ENCODE measurements around the gene TMEM178A.

The TMEM178A gene

DNA sequence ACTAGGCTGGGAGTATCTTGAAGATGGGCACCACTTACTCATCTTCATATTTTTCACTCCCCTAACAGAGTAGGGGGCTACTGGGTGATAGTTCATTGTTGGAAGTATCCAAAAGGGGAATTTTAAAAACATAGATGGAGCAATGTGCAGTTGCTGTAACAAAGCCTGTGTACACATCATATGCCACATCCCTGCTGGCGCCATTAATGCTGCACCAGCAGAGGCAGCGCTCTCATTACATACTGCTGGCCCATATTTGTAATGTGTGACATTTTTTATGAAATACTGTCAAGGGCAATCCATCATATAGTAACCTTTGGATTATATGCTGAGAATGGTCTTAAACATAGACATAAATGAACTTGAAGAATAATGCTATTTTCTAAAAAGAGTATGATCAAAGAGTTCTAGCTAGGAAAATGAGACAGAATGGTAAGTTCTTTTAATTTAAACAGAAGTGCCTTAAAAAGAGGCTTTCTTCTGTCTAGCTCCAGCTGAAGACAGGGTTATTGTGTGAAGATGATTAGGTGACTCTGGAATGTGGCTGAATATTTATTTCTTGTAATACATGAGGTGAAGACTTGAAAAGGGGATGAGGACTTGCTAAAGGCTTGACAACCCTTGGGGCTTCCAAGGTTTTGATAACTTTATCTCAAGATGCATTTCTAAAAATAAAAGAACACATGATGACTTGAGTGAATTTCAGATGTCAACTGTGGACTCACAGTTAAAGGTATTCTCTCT is 2.4 kb upstream of the TMEM178A start:
- H3K9ac ChIP-seq (ENCODE audit: low read depth, low read length) = no peak overlapping the region
- no peaks in the 10 kb centered on the region for H3K9me3 ChIP-seq (ENCODE audit: insufficient read depth, low read depth, low read length)
- peaks cover 29% of the 10 kb centered on the region for H3K4me1 ChIP-seq (ENCODE audit: insufficient read depth, low read length)
- peaks cover 39% of the 10 kb centered on the region for H3K27me3 ChIP-seq (ENCODE audit: insufficient read depth, low read length)
- H3K4me3 ChIP-seq (ENCODE audit: low read length) = no peak overlapping the region
- H3K27ac ChIP-seq (ENCODE audit: low read depth, low read length) = no peak overlapping the region
- no peaks in the 10 kb centered on the region for H3K36me3 ChIP-seq (ENCODE audit: insufficient read depth, low read length)
- 93% methylated on average over 2 of the region's 2 CpGs for WGBS

DNA sequence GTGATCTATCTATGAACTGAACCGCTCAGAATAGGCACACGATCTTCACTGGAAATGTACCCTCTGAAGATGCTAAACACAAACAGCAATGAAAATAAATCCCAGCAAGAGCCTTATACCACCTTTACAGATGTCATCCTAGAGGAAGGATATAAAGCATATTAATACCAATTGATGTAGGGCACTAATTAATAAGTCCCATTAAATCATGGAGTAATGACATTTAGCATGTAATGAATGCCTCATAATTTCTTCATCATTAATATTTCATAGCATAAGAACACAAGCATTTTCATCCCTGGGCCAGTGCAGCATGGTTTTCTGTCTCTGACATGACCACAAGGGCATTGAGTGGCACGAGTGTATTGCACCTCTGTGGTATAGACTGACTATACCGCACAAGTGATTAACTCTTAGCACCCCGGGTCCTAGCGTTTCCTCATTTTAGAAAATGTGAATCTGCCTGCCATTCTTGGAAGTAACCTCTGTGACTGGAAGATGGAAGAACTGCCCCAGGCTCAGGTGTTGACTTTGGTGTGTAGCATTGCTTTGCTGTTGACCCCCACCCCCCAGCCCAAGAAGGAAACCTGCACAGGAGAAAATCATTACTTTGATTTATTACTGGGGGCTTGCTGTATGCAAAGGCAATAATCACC is 1.4 kb upstream of the TMEM178A start:
- Histone ChIP-seq H3K4me1 (ENCODE audit: insufficient read depth, low read length) (peaks cover 29% of the 10 kb centered on the region), H3K36me3 (ENCODE audit: insufficient read depth, low read length) (no peaks in the 10 kb centered on the region), H3K4me3 (ENCODE audit: low read length) (peak overlapping the region; percentile 67), H3K27me3 (ENCODE audit: insufficient read depth, low read length) (peaks cover 49% of the 10 kb centered on the region), H3K9ac (ENCODE audit: low read depth, low read length) (no peak overlapping the region), H3K9me3 (ENCODE audit: insufficient read depth, low read depth, low read length) (no peaks in the 10 kb centered on the region), H3K27ac (ENCODE audit: low read depth, low read length) (no peak overlapping the region)
- 81% methylated on average over 6 of the region's 6 CpGs for WGBS

DNA sequence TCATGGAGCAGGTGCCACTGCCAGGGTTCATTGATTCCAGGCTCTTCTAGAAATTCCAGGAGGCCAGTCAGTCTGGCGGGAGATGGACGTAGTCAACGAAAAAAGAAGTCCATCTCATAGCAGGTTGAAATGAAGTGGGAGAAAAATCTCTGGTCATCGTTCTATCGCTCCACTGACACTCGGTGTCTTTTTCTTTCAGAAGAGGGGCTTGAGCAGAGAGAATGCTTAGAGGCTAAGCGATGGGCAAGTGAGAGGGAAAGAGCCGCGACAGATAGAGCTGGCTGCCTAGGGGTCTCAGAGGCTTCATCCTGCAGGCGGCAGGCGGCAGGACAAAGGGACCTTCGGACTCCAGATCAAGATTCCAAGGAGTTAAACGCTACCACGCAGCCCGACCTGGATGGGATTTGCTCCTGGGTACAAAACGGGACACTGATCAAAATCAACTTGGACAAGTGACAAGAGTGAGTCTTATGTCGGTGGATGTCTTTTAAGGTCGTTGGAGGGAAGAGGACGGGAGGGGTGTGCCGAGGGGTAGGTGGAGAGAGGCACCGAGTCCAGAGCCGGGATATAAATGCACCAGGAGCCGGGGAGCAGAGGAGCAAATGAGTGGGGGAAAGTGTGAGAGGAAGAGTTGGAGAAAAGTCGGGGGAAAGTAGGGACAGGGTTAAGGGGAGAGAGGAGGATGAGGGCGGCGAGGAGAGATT is 677 bp upstream of the TMEM178A start:
- H3K9ac ChIP-seq (ENCODE audit: low read depth, low read length) = peak overlapping the region; percentile 51
- peaks cover 29% of the 10 kb centered on the region for H3K4me1 ChIP-seq (ENCODE audit: insufficient read depth, low read length)
- H3K4me3 ChIP-seq (ENCODE audit: low read length) = peak overlapping the region; percentile 67
- 8% methylated on average over 26 of the region's 26 CpGs for WGBS
- H3K36me3 ChIP-seq (ENCODE audit: insufficient read depth, low read length) = no peaks in the 10 kb centered on the region
- H3K27me3 ChIP-seq (ENCODE audit: insufficient read depth, low read length) = peaks cover 51% of the 10 kb centered on the region
- H3K9me3 ChIP-seq (ENCODE audit: insufficient read depth, low read depth, low read length) = no peaks in the 10 kb centered on the region
- no peak overlapping the region for H3K27ac ChIP-seq (ENCODE audit: low read depth, low read length)

DNA sequence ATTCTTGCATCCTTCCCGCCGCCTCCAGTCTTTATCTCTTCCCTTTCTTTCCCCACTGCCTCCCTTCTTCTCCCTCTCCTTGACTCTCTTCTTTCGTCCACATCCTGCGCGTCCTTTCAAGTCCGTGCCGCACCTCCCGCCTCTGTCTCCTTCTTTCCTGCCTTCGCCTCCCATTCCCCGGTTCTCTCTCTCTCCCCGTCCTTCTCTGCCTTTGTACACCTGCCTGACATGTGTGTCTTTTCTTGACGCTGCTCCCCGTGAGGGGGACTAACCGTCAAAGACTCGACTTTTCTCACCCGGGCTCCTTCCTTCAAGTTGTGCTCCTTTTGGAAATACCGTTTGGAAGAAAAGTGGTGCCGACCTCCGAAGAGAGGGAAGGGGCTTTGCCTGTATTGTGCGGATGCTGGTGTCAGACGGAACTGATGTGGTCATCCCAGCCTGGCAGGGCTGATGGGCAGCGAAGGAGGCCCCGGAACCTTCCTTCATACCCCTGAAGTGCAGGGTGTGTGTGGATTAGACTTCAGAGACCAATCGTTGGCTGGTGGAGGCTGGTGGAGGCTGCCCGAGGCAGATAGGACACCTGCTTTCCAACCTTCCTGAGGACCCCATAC is 879 bp downstream of the TMEM178A start:
- peak overlapping the region; percentile 88 for H3K4me3 ChIP-seq (ENCODE audit: low read length)
- H3K36me3 ChIP-seq (ENCODE audit: insufficient read depth, low read length) = no peaks in the 10 kb centered on the region
- no peak overlapping the region for H3K27ac ChIP-seq (ENCODE audit: low read depth, low read length)
- peaks cover 51% of the 10 kb centered on the region for H3K27me3 ChIP-seq (ENCODE audit: insufficient read depth, low read length)
- H3K9ac ChIP-seq (ENCODE audit: low read depth, low read length) = peak overlapping the region; percentile 70
- 2% methylated on average over 25 of the region's 25 CpGs for WGBS
- peaks cover 24% of the 10 kb centered on the region for H3K4me1 ChIP-seq (ENCODE audit: insufficient read depth, low read length)
- H3K9me3 ChIP-seq (ENCODE audit: insufficient read depth, low read depth, low read length) = no peaks in the 10 kb centered on the region

DNA sequence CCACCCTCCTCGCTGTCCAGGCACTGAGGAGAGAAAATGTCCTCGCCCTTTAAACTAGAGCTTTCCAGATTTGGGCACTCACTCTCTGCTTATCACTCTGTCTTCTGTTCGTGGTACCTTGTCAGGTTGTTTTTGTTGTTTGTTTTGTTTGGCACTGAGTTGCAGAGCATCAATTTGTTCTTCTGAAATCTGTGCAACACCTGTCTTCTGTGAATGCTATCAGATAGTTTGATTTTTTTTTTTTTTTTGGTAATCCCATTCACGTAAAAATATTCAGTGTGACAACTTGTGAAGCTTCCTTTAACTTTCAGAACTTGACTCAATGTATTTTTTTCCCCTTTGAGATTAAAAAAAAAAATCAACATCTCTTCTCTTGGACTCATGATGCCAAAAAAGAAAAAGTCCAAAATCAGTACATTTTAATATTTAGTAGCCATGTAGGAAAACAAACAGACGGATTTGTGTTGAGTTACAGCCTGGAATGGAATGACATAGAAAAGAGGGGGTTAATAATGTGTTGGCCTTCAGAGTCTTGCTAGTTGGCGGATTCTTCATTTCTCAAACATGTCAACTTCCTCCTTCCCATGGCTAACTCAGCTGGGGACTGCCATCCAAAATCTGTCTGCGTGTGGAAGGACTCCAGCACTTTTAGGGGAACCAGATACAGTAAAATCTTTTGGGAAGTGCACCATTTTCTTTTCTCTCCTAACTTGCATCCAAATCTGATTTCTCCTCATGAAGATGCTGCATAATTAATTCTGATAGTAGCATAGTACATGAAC is 1.6 kb downstream of the TMEM178A start:
- H3K9ac ChIP-seq (ENCODE audit: low read depth, low read length) = no peak overlapping the region
- H3K27ac ChIP-seq (ENCODE audit: low read depth, low read length) = no peak overlapping the region
- H3K27me3 ChIP-seq (ENCODE audit: insufficient read depth, low read length) = peaks cover 51% of the 10 kb centered on the region
- H3K9me3 ChIP-seq (ENCODE audit: insufficient read depth, low read depth, low read length) = no peaks in the 10 kb centered on the region
- WGBS = 41% methylated on average over 7 of the region's 7 CpGs
- H3K4me1 ChIP-seq (ENCODE audit: insufficient read depth, low read length) = peaks cover 18% of the 10 kb centered on the region
- H3K36me3 ChIP-seq (ENCODE audit: insufficient read depth, low read length) = no peaks in the 10 kb centered on the region
- H3K4me3 ChIP-seq (ENCODE audit: low read length) = peak overlapping the region; percentile 88

DNA sequence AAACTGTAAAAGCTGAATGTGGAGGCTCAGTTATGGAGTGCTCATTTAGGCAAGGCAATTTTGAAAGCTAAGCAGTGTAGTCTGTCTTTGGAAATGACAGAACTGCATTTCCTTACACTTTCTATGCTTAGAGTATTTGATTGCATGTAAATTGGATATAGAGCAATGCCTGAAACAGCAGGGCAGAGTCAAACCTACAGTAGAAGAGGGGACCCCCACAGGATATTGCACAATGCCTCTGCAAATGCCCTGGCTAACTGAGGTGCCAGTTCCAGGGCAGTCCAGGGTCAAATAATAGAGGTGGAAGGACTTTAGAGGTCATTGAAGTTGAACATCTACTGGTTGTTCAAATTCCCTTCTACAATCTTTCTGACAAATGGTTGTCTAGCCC is 2.2 kb downstream of the TMEM178A start:
- Histone ChIP-seq H3K4me3 (ENCODE audit: low read length) (no peak overlapping the region), H3K27ac (ENCODE audit: low read depth, low read length) (no peak overlapping the region), H3K27me3 (ENCODE audit: insufficient read depth, low read length) (peaks cover 51% of the 10 kb centered on the region), H3K9me3 (ENCODE audit: insufficient read depth, low read depth, low read length) (no peaks in the 10 kb centered on the region), H3K4me1 (ENCODE audit: insufficient read depth, low read length) (peaks cover 18% of the 10 kb centered on the region), H3K36me3 (ENCODE audit: insufficient read depth, low read length) (no peaks in the 10 kb centered on the region), H3K9ac (ENCODE audit: low read depth, low read length) (no peak overlapping the region)

DNA sequence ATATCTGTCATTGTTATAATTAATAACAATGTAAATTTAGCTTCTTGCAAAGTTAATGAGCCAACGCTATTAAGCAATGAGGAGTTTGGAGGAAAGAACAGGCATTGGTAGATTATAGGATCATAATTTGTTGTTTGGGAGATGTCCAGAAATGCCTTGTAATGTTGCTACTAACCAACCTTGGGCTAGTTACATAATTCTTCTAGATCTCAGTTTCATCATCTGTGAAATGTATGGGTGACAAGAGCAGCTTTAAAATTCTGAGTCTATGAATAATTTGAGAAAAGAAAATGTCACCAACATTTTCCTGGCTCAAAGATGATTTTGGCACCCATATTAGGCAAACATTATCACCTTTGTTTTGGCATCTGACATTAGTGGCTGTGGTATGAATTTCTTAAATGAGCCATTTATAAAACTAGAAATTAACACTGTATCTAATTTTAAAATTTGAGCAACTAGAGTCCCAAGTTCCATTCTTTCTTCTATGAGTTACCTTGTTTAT is 2.9 kb downstream of the TMEM178A start:
- Histone ChIP-seq H3K4me1 (ENCODE audit: insufficient read depth, low read length) (peaks cover 18% of the 10 kb centered on the region), H3K9ac (ENCODE audit: low read depth, low read length) (no peak overlapping the region), H3K4me3 (ENCODE audit: low read length) (no peak overlapping the region), H3K27ac (ENCODE audit: low read depth, low read length) (no peak overlapping the region), H3K27me3 (ENCODE audit: insufficient read depth, low read length) (peaks cover 51% of the 10 kb centered on the region), H3K36me3 (ENCODE audit: insufficient read depth, low read length) (no peaks in the 10 kb centered on the region), H3K9me3 (ENCODE audit: insufficient read depth, low read depth, low read length) (no peaks in the 10 kb centered on the region)
- 92% methylated on average over 1 of the region's 1 CpG for WGBS

DNA sequence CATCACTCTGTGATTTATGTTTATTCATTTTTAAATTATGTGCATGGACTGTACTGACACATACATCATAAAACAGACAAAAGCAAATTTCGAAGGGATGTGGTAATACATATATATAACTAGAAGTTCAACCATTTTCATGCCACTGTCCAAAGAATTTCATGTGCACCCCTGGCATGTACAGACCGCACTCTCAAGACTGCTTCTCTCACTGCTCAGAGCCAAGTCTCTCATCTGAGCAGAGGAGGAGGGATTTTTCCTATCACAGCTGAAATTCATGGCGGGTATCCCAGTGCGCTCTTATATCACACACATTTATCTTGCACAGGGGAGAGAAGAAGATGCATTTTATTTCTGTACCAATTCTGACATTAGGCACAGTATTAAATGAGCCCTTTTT is 5.9 kb downstream of the TMEM178A start:
- no peaks in the 10 kb centered on the region for H3K9me3 ChIP-seq (ENCODE audit: insufficient read depth, low read depth, low read length)
- no peak overlapping the region for H3K9ac ChIP-seq (ENCODE audit: low read depth, low read length)
- H3K36me3 ChIP-seq (ENCODE audit: insufficient read depth, low read length) = no peaks in the 10 kb centered on the region
- H3K4me1 ChIP-seq (ENCODE audit: insufficient read depth, low read length) = peaks cover 15% of the 10 kb centered on the region
- H3K27me3 ChIP-seq (ENCODE audit: insufficient read depth, low read length) = peaks cover 30% of the 10 kb centered on the region
- H3K4me3 ChIP-seq (ENCODE audit: low read length) = no peak overlapping the region
- whole genome bisulfite sequencing = 90% methylated on average over 3 of the region's 4 CpGs
- no peak overlapping the region for H3K27ac ChIP-seq (ENCODE audit: low read depth, low read length)

DNA sequence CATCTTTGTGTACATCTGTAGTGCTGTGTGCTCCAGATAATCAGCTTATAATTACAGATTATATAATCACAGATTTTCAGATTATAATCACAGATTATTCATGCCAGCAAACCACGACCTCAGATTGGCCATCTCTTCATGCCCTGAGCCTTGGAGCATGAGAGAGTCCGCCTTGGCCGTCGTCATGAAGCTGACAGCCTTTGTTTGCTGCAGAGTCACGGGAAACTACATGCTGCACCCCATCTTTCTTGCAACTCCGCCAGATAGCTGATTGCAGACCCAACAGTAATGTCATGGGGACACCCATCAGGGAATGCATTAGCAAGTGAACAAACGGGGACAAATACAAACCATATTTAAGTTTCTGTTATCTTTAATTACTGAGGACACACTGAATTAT is 7.3 kb downstream of the TMEM178A start:
- no peak overlapping the region for H3K4me3 ChIP-seq (ENCODE audit: low read length)

DNA sequence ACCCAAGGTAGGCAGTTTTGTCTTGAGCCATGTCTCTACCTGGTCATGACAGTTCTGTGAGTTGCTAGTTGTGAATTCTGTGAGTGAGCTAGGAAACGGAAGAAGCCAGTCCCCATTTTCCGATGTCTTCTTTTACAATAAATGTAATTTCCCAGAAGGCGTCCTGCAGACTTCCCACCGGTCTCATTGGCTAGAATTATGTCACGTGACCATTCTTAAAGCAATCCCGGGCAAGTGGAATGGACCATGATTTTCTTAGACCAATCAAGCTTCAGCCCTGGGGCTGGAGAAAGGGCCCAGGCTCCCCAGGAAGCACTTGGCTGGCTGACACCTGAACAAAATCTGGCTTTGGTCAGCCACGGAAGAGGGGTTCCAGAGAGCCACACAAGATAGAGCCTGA is 10.6 kb downstream of the TMEM178A start:
- WGBS = 96% methylated on average over 7 of the region's 7 CpGs
- Histone ChIP-seq H3K36me3 (ENCODE audit: insufficient read depth, low read length) (no peaks in the 10 kb centered on the region), H3K9me3 (ENCODE audit: insufficient read depth, low read depth, low read length) (peaks cover 4% of the 10 kb centered on the region; the same call in 1 of the 2 replicates), H3K4me1 (ENCODE audit: insufficient read depth, low read length) (no peaks in the 10 kb centered on the region), H3K27ac (ENCODE audit: low read depth, low read length) (no peak overlapping the region), H3K4me3 (ENCODE audit: low read length) (no peak overlapping the region), H3K9ac (ENCODE audit: low read depth, low read length) (no peak overlapping the region), H3K27me3 (ENCODE audit: insufficient read depth, low read length) (no peaks in the 10 kb centered on the region)

More for the DNA sequence above, 7.3 kb downstream of the TMEM178A start:
- H3K27me3 ChIP-seq (ENCODE audit: insufficient read depth, low read length) = peaks cover 16% of the 10 kb centered on the region
- WGBS = 83% methylated on average over 7 of the region's 7 CpGs
- H3K36me3 ChIP-seq (ENCODE audit: insufficient read depth, low read length) = no peaks in the 10 kb centered on the region
- 0 out of 2 replicates have a peak, but pooled peaks cover 1% of the 10 kb centered on the region for H3K4me1 ChIP-seq (ENCODE audit: insufficient read depth, low read length)
- H3K27ac ChIP-seq (ENCODE audit: low read depth, low read length) = no peak overlapping the region
- no peak overlapping the region for H3K9ac ChIP-seq (ENCODE audit: low read depth, low read length)
- H3K9me3 ChIP-seq (ENCODE audit: insufficient read depth, low read depth, low read length) = peaks cover under 1% of the 10 kb centered on the region; the same call in 1 of the 2 replicates
